ENCODE measurements around the gene LMX1A. TPM values are rescaled to one million over a fixed set of nuclear protein-coding genes. Genes with fewer than 3 reads are reported as not detected.

The LMX1A gene
- total RNA-seq, 1 donor from 2014 or later = 0.21 TPM

- Histone ChIP-seq H3K4me1 (no peaks in the 10 kb centered on the region), H3K27me3 (ENCODE audit: low read depth) (peaks cover 58% of the 10 kb centered on the region), H3K9me3 (no peaks in the 10 kb centered on the region), H3K4me3 (no peak overlapping the region), H3K27ac (no peak overlapping the region), H3K36me3 (no peaks in the 10 kb centered on the region)
- ATAC-seq (no peak), DNase-seq (no peak)
- intact Hi-C loops (cut with DNase I) = no loop called here
- no peak for TF ChIP-seq CTCF (IDR thresholded peaks at IDR 0.05)
Measured at GRCh38 chr1:165344198-165344597, 12.3 kb downstream of the LMX1A start.

GRCh38 chr1:165342587-165342986 lies 13.9 kb downstream of the LMX1A start:
- no peak for TF ChIP-seq CTCF (IDR thresholded peaks at IDR 0.05)
- Histone ChIP-seq H3K4me1 (no peaks in the 10 kb centered on the region), H3K27ac (no peak overlapping the region), H3K36me3 (no peaks in the 10 kb centered on the region), H3K9me3 (no peaks in the 10 kb centered on the region), H3K4me3 (no peak overlapping the region), H3K27me3 (ENCODE audit: low read depth) (peaks cover 41% of the 10 kb centered on the region)
- intact Hi-C loops (cut with DNase I) = no loop called here
- ATAC-seq = no peak
- no peak for DNase-seq

- intact Hi-C loops (cut with DNase I) = no loop called here
- H3K27ac ChIP-seq = no peak overlapping the region
Measured at GRCh38 chr1:165342168-165342567, 14.3 kb downstream of the LMX1A start.

GRCh38 chr1:165339164-165339563 lies 17.4 kb downstream of the LMX1A start:
- no peak for ATAC-seq
- TF ChIP-seq CTCF (IDR thresholded peaks at IDR 0.05) = no peak

More at GRCh38 chr1:165342168-165342567, 14.3 kb downstream of the LMX1A start:
- peaks cover 37% of the 10 kb centered on the region for H3K27me3 ChIP-seq (ENCODE audit: low read depth)
- TF ChIP-seq CTCF (IDR thresholded peaks at IDR 0.05) = no peak
- no peaks in the 10 kb centered on the region for H3K4me1 ChIP-seq
- no peaks in the 10 kb centered on the region for H3K36me3 ChIP-seq
- no peaks in the 10 kb centered on the region for H3K9me3 ChIP-seq
- no peak for DNase-seq
- ATAC-seq = no peak
- no peak overlapping the region for H3K4me3 ChIP-seq

GRCh38 chr1:165330483-165330882 lies 26.0 kb downstream of the LMX1A start:
- Histone ChIP-seq H3K27me3 (ENCODE audit: low read depth) (peaks cover 8% of the 10 kb centered on the region), H3K4me1 (no peaks in the 10 kb centered on the region), H3K27ac (no peak overlapping the region), H3K4me3 (no peak overlapping the region), H3K9me3 (no peaks in the 10 kb centered on the region), H3K36me3 (no peaks in the 10 kb centered on the region)
- DNase-seq (no peak), ATAC-seq (no peak)
- intact Hi-C loops (cut with DNase I) = no loop called here
- no peak for TF ChIP-seq CTCF (IDR thresholded peaks at IDR 0.05)

More at GRCh38 chr1:165339164-165339563, 17.4 kb downstream of the LMX1A start:
- H3K4me1 ChIP-seq = no peaks in the 10 kb centered on the region
- H3K27ac ChIP-seq = no peak overlapping the region
- no peaks in the 10 kb centered on the region for H3K9me3 ChIP-seq
- intact Hi-C loops (cut with DNase I) = no loop called here
- DNase-seq = no peak
- no peaks in the 10 kb centered on the region for H3K36me3 ChIP-seq
- H3K4me3 ChIP-seq = no peak overlapping the region
- peaks cover 20% of the 10 kb centered on the region for H3K27me3 ChIP-seq (ENCODE audit: low read depth)

GRCh38 chr1:165329104-165329503 lies 27.4 kb downstream of the LMX1A start:
- Histone ChIP-seq H3K4me3 (no peak overlapping the region), H3K9me3 (no peaks in the 10 kb centered on the region), H3K4me1 (no peaks in the 10 kb centered on the region), H3K27ac (no peak overlapping the region), H3K36me3 (no peaks in the 10 kb centered on the region), H3K27me3 (ENCODE audit: low read depth) (peaks cover 8% of the 10 kb centered on the region)
- TF ChIP-seq CTCF (IDR thresholded peaks at IDR 0.05) = no peak
- intact Hi-C loops (cut with DNase I) = no loop called here
- DNase-seq = no peak
- no peak for ATAC-seq
